Measurements from ENCODE around the gene USP17L25.
"Not testable (repeated sequence)": the region's sequence is repeated elsewhere in the genome, so short reads cannot be mapped to it uniquely, and the experiment has no call there.

USP17L25 gene

DNA sequence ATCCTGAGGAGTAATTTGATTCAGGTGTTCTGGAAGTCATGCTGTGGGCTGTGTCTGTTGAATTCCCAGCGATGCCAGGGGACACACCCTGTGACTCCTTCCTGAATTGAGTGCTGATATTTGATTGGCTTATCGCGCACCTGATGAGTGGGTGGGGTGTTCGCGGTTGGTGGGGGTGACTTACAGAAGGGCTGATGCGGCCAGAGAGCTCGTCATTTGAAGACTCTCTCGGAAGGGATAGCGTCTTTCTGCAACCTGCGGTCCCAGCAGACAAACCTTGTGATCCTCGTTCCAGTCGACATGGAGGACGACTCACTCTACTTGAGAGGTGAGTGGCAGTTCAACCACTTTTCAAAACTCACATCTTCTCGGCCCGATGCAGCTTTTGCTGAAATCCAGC lies at the start of gene USP17L25:
Gene USP17L25, plus strand, starts transcription at position 301 of the 400 bp plus-strand sequence. Its CDS starts 0 bp downstream, at position 301.
- not testable (repeated sequence) for DNase-seq (ENCODE audit: low read depth)

- not testable (repeated sequence) for DNase-seq (ENCODE audit: low read depth)
These were observed 5.5 kb upstream of the USP17L25 start for GRCh38 chr4:9324191-9324590.

GRCh38 chr4:9324865-9325264 lies 4.8 kb upstream of the USP17L25 start, which contains the start of gene USP17L24:
Gene USP17L24, plus strand, starts transcription at chr4:9325165. Its CDS starts 0 bp downstream, at chr4:9325165.
- DNase-seq (ENCODE audit: low read depth), result not testable (repeated sequence)

GRCh38 chr4:9334358-9334757 lies 4.6 kb downstream of the USP17L25 start, which contains the start of gene USP17L26:
Gene USP17L26, plus strand, starts transcription at chr4:9334658. Its CDS starts 0 bp downstream, at chr4:9334658.
- DNase-seq (ENCODE audit: low read depth), result not testable (repeated sequence)

- not testable (repeated sequence) for DNase-seq (ENCODE audit: low read depth)
These were observed 9.4 kb downstream of the USP17L25 start, which contains the start of gene USP17L5 for GRCh38 chr4:9339103-9339502. Gene USP17L5, plus strand, starts transcription at chr4:9339403. Its CDS starts 0 bp downstream, at chr4:9339403.

DNA sequence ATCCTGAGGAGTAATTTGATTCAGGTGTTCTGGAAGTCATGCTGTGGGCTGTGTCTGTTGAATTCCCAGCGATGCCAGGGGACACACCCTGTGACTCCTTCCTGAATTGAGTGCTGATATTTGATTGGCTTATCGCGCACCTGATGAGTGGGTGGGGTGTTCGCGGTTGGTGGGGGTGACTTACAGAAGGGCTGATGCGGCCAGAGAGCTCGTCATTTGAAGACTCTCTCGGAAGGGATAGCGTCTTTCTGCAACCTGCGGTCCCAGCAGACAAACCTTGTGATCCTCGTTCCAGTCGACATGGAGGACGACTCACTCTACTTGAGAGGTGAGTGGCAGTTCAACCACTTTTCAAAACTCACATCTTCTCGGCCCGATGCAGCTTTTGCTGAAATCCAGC lies 14.1 kb downstream of the USP17L25 start, which contains the start of gene USP17L27:
Gene USP17L27, plus strand, starts transcription at position 301 of the 400 bp plus-strand sequence. Its CDS starts 0 bp downstream, at position 301.
- not testable (repeated sequence) for DNase-seq (ENCODE audit: low read depth)

DNA sequence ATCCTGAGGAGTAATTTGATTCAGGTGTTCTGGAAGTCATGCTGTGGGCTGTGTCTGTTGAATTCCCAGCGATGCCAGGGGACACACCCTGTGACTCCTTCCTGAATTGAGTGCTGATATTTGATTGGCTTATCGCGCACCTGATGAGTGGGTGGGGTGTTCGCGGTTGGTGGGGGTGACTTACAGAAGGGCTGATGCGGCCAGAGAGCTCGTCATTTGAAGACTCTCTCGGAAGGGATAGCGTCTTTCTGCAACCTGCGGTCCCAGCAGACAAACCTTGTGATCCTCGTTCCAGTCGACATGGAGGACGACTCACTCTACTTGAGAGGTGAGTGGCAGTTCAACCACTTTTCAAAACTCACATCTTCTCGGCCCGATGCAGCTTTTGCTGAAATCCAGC lies 18.9 kb downstream of the USP17L25 start, which contains the start of gene USP17L28:
Gene USP17L28, plus strand, starts transcription at position 301 of the 400 bp plus-strand sequence. Its CDS starts 0 bp downstream, at position 301.
- not testable (repeated sequence) for DNase-seq (ENCODE audit: low read depth)

DNA sequence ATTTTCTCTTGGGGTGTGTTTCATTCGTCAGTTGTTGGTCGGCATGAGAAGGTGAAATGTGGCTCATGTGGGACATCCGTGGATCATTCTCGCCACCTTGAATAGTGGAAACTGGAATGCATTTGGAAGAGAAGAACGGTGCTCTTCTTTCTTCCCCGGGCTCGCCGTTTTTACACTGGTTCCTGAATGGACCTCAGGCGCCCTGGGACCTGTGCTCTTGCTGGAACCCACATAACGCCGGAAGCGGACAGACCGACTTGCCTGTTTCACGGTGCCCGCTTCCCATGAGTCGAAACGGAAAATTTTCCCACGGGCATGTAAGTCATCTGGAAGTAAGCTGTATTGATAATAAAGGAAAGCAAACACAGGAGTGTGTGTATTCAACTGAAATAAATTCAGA lies 21.2 kb downstream of the USP17L25 start:
- DNase-seq (ENCODE audit: low read depth), result not testable (repeated sequence)

- not testable (repeated sequence) for DNase-seq (ENCODE audit: low read depth)
These were observed 23.6 kb downstream of the USP17L25 start, which contains the start of gene USP17L29 for GRCh38 chr4:9353338-9353737. Gene USP17L29, plus strand, starts transcription at chr4:9353638. Its CDS starts 0 bp downstream, at chr4:9353638.

DNA sequence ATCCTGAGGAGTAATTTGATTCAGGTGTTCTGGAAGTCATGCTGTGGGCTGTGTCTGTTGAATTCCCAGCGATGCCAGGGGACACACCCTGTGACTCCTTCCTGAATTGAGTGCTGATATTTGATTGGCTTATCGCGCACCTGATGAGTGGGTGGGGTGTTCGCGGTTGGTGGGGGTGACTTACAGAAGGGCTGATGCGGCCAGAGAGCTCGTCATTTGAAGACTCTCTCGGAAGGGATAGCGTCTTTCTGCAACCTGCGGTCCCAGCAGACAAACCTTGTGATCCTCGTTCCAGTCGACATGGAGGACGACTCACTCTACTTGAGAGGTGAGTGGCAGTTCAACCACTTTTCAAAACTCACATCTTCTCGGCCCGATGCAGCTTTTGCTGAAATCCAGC lies 33.1 kb downstream of the USP17L25 start, which contains the start of gene USP17L30:
Gene USP17L30, plus strand, starts transcription at position 301 of the 400 bp plus-strand sequence. Its CDS starts 0 bp downstream, at position 301.
- DNase-seq (ENCODE audit: low read depth), result not testable (repeated sequence)

- DNase-seq (ENCODE audit: low read depth), result not testable (repeated sequence)
These were observed 50.2 kb downstream of the USP17L25 start for GRCh38 chr4:9379881-9380280.
